Fibroblast of lung (primary cell): ENCODE measurements around the gene GET3. TPM values are rescaled to one million over a fixed set of nuclear protein-coding genes. Genes with fewer than 3 reads are reported as not detected.

ENCODE experiments used
- DNase-seq, 2 donors: peaks; one replicate each; pipeline versions ENCODE4 v3.0.0 to v3.0.0-alpha.2; 2010; ENCODE audit warnings: low read depth in 2 of 2
- H2AFZ ChIP-seq: 2 replicates; pipeline ENCODE4 v1.5.1; 2012; ENCODE audit warnings: low read length, control low read depth, inconsistent platforms
- H3K27ac ChIP-seq: 2 replicates; pipeline ENCODE4 v1.5.1; 2011; ENCODE audit warnings: low read length, control low read depth; ENCODE audit not compliant: insufficient read depth
- H3K27me3 ChIP-seq: 2 replicates; pipeline ENCODE4 v1.5.1; 2011; ENCODE audit warnings: mild to moderate bottlenecking, low read length; ENCODE audit not compliant: control insufficient read depth, insufficient read depth
- H3K36me3 ChIP-seq: 2 replicates; pipeline ENCODE4 v1.5.1; 2011; ENCODE audit warnings: low read length; ENCODE audit not compliant: control insufficient read depth, insufficient read depth
- H3K4me1 ChIP-seq: 2 replicates; pipeline ENCODE4 v1.5.1; 2011; ENCODE audit warnings: low read length; ENCODE audit not compliant: control insufficient read depth, insufficient read depth; ENCODE audit errors: extremely low read depth
- H3K4me2 ChIP-seq: 2 replicates; pipeline ENCODE4 v1.5.1; 2011; ENCODE audit warnings: low read length, control low read depth; ENCODE audit not compliant: insufficient read depth; ENCODE audit errors: extremely low read depth
- H3K4me3 ChIP-seq, 4 experiments: fragments of 200-600 bp in 1 of 4; sonication (generic) in 1 of 4; replicated peaks in 1 of 4; 2 replicates each; pipeline ENCODE4 v1.5.1; 2011 to 2016; ENCODE audit warnings: low read length in 4 of 4, low read depth in 3 of 4, mild to moderate bottlenecking in 3 of 4, control low read depth in 2 of 4, inconsistent platforms in 1 of 4, mixed read lengths in 1 of 4; ENCODE audit not compliant: insufficient read depth in 1 of 4; ENCODE audit errors: control extremely low read depth in 1 of 4
- H3K79me2 ChIP-seq: 2 replicates; pipeline ENCODE4 v1.5.1; 2012; ENCODE audit warnings: mild to moderate bottlenecking, low read length, inconsistent platforms; ENCODE audit not compliant: control insufficient read depth, insufficient read depth
- H3K9ac ChIP-seq: 2 replicates; pipeline ENCODE4 v1.5.1; 2011; ENCODE audit warnings: mild to moderate bottlenecking, low read length, control low read depth; ENCODE audit not compliant: insufficient read depth
- H3K9me3 ChIP-seq: 2 replicates; pipeline ENCODE4 v1.5.1; 2012; ENCODE audit warnings: low read depth, low read length; ENCODE audit not compliant: control insufficient read depth, insufficient read depth
- H4K20me1 ChIP-seq: 2 replicates; pipeline ENCODE4 v1.5.1; 2011; ENCODE audit warnings: low read length; ENCODE audit not compliant: control insufficient read depth, insufficient read depth; ENCODE audit errors: extremely low read depth
- CTCF ChIP-seq, 2 donors: IDR thresholded peaks in 1 of 2; conservative IDR thresholded peaks in 1 of 2; 1 replicate in 1 of 2; 2 replicates in 1 of 2; pipeline ENCODE4 v1.5.1; 2011 to 2012; ENCODE audit warnings: low read length in 2 of 2, control low read depth in 1 of 2, inconsistent platforms in 1 of 2, low read depth in 1 of 2, mild to moderate bottlenecking in 1 of 2
- EZH2 ChIP-seq: IDR thresholded peaks from 2 replicates; pipeline ENCODE4 v1.5.1; 2012; ENCODE audit warnings: low read length, control low read depth, mild to moderate bottlenecking; ENCODE audit errors: missing control alignments
- polyA plus RNA-seq, 2 donors: library from polyadenylated mRNA; depleted of rRNA in 1 of 2; stranded (reverse) in 1 of 2; unstranded in 1 of 2; fragments of >200 nt; gene quantifications; 2 replicates each; pipeline ENCODE4 v1.2.1, GENCODE V29; 2011 to 2012; ENCODE audit warnings: missing spikeins in 1 of 2
- total RNA-seq: library from RNA; depleted of rRNA; stranded (reverse); fragments of >200 nt; gene quantifications from 2 replicates; pipeline ENCODE4 v1.2.1, GENCODE V29; 2014

Gene GET3
- total and polyA plus RNA-seq, 2 donors (not counting 1 experiment from before 2014, with no cell fraction given), result 94.1 to 123 TPM

GRCh38 chr19:12731337-12731736 is 6.0 kb upstream of the GET3 start:
- H3K4me2 ChIP-seq, result no peak overlapping the region
- no peak overlapping the region for H3K9ac ChIP-seq
- TF ChIP-seq EZH2, result no peak
- no peak for TF ChIP-seq CTCF (conservative IDR thresholded peaks at IDR 0.05 in 1 of 2, IDR thresholded peaks at IDR 0.05 in 1 of 2; ENCODE audit: low read depth in 1 of 2, low read length in 2 of 2)
- H3K4me1 ChIP-seq, result peaks cover 8% of the 10 kb centered on the region
- peaks cover 47% of the 10 kb centered on the region for H3K79me2 ChIP-seq
- no peak overlapping the region for H3K4me3 ChIP-seq
- no peaks in the 10 kb centered on the region for H3K27me3 ChIP-seq
- H3K9me3 ChIP-seq, result no peaks in the 10 kb centered on the region
- H4K20me1 ChIP-seq, result no peaks in the 10 kb centered on the region
- no peak for DNase-seq
- no peak overlapping the region for H3K27ac ChIP-seq
- H2AFZ ChIP-seq, result no peak overlapping the region
- peaks cover 22% of the 10 kb centered on the region for H3K36me3 ChIP-seq

DNA sequence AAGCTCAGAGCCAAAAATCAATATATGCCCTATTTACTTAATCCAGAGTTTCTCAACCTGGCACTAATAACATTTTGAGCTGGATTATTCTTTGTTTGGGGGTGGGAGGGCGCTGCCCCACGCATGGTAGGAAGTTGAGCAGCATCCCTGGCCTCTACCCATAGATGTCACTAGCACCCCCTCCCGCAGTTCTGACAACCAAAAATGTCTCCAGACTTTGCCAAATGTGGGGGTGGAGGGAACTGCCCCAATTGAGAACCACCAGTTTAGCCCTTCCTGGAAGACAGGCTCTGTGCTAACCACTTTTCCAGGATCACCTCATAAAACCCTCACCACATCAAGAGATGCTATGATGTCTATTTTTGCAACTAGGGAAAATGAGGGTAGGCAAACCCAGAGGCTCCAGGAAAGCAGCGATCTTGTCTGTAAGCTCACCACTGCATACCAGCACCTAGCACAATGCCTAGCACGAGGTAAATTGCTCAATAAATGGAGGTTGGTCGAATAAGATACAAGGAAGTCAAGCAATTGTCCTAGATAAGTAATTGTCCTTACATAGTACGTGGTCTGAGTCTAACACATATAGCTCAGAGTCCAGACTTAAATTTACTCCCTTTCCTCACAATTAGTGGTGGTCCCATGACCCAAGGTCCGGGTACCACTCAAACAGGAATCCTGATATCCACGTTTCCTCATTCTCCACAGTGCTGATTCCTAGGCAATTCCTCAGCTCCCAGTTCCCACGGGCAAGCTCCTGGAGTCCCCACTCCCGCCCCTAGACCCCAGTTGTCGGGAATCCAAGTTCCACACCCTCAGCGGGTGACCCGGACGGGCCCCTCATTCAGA is 3.7 kb upstream of the GET3 start:
- peak; percentile 45 to 62 for DNase-seq
- Histone ChIP-seq H3K4me3 (peak overlapping the region; percentile 93 to 100 (median 98)), H3K27ac (peak overlapping the region; percentile 95), H3K36me3 (peaks cover 19% of the 10 kb centered on the region), H3K79me2 (peaks cover 60% of the 10 kb centered on the region), H3K4me2 (peak overlapping the region; percentile 96), H3K9ac (peak overlapping the region; percentile 99), H3K9me3 (no peaks in the 10 kb centered on the region), H2AFZ (no peak overlapping the region), H3K27me3 (no peaks in the 10 kb centered on the region), H3K4me1 (peaks cover 13% of the 10 kb centered on the region), H4K20me1 (no peaks in the 10 kb centered on the region)
- no peak for TF ChIP-seq EZH2
- peak; percentile 40 to 44 for TF ChIP-seq CTCF (conservative IDR thresholded peaks at IDR 0.05 in 1 of 2, IDR thresholded peaks at IDR 0.05 in 1 of 2; ENCODE audit: low read depth in 1 of 2, low read length in 2 of 2)

DNA sequence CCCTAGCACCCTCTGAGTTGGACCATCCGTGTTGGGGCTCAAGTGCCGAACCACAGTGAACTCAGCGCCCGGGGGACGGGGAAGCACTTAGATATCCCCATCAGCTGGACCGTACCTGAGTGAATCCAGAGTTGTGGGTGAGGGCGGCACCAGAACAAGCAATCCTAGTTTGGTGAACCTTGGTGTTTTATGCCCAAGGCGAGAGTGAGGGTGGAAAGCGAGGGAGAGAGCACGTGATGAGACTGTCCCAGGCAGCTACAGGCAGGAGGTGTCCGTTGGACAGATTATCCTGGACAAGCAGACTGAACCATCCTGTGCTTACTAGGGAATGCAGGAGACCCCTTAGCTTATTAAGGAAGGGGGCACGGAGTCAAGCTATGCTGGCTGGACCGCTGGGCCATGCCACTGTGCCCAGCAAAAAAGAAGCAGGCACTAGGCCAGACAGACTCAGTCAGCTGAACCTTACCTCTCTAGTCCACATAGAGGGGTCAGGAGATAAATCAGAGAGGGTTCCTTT is 596 bp downstream of the GET3 start:
- no peak for DNase-seq
- no peak for TF ChIP-seq EZH2
- no peak for TF ChIP-seq CTCF (conservative IDR thresholded peaks at IDR 0.05 in 1 of 2, IDR thresholded peaks at IDR 0.05 in 1 of 2; ENCODE audit: low read depth in 1 of 2, low read length in 2 of 2)
- Histone ChIP-seq H3K4me2 (peak overlapping the region; percentile 87), H3K27me3 (no peaks in the 10 kb centered on the region), H3K79me2 (peaks cover 31% of the 10 kb centered on the region), H3K4me1 (peaks cover 8% of the 10 kb centered on the region), H3K36me3 (no peaks in the 10 kb centered on the region), H3K9me3 (no peaks in the 10 kb centered on the region), H3K9ac (peak overlapping the region; percentile 75), H3K27ac (peak overlapping the region; percentile 93), H3K4me3 (peak overlapping the region; percentile 72 to 87 (median 84)), H4K20me1 (no peaks in the 10 kb centered on the region), H2AFZ (no peak overlapping the region)
